ENCODE data around the gene MUC5B.
A peak's percentile ranks its signal among the peaks of the same experiment; 100 is the strongest.
"Not testable (repeated sequence)": the region's sequence is repeated elsewhere in the genome, so short reads cannot be mapped to it uniquely, and the experiment has no call there.

MUC5B gene

GRCh38 chr11:1234054-1234720, 11.3 kb downstream of the MUC5B start:
- DNase-seq: peak; percentile 23

- peak; percentile 22 for DNase-seq
These were observed 12.0 kb downstream of the MUC5B start for GRCh38 chr11:1234771-1235305.

- DNase-seq: peak; percentile 22
These were observed 12.5 kb downstream of the MUC5B start for GRCh38 chr11:1235306-1235900.

GRCh38 chr11:1235901-1236315, 13.0 kb downstream of the MUC5B start:
- peak; percentile 31 for DNase-seq

GRCh38 chr11:1236316-1237127, 13.7 kb downstream of the MUC5B start:
- peak; percentile 16 for DNase-seq

- DNase-seq: peak; percentile 10
These were observed 14.3 kb downstream of the MUC5B start for GRCh38 chr11:1237128-1237580.

GRCh38 chr11:1237851-1238250, 15.0 kb downstream of the MUC5B start:
- no peak for DNase-seq

- DNase-seq: no peak
These were observed 16.1 kb downstream of the MUC5B start for GRCh38 chr11:1238767-1239595.

- no peak for DNase-seq
These were observed 16.8 kb downstream of the MUC5B start for GRCh38 chr11:1239596-1240205.

GRCh38 chr11:1240771-1241170, 17.9 kb downstream of the MUC5B start:
- no peak for DNase-seq

GRCh38 chr11:1241706-1242105, 18.8 kb downstream of the MUC5B start:
- no peak for DNase-seq

GRCh38 chr11:1242289-1242688, 19.4 kb downstream of the MUC5B start:
- no peak for DNase-seq

- DNase-seq: not testable (repeated sequence)
These were observed 19.9 kb downstream of the MUC5B start for GRCh38 chr11:1242751-1243150.

- not testable (repeated sequence) for DNase-seq
These were observed 20.7 kb downstream of the MUC5B start for GRCh38 chr11:1243521-1243920.

- not testable (repeated sequence) for DNase-seq
These were observed 21.7 kb downstream of the MUC5B start for GRCh38 chr11:1244557-1244956.

GRCh38 chr11:1245717-1246116, 22.9 kb downstream of the MUC5B start:
- not testable (repeated sequence) for DNase-seq

- DNase-seq: not testable (repeated sequence)
These were observed 23.4 kb downstream of the MUC5B start for GRCh38 chr11:1246301-1246700.

GRCh38 chr11:1247026-1247425, 24.2 kb downstream of the MUC5B start:
- not testable (repeated sequence) for DNase-seq

- not testable (repeated sequence) for DNase-seq
These were observed 26.1 kb downstream of the MUC5B start for GRCh38 chr11:1248951-1249350.

GRCh38 chr11:1250411-1250810, 27.5 kb downstream of the MUC5B start:
- not testable (repeated sequence) for DNase-seq

- no peak for DNase-seq
These were observed 28.4 kb downstream of the MUC5B start for GRCh38 chr11:1251236-1251770.

Data from left hindlimb (tissue), 1 donor.